Left lung (tissue), 10 donors: ENCODE results near the gene SMPDL3A. TPM values are rescaled to one million over a fixed set of nuclear protein-coding genes. Genes with fewer than 3 reads are reported as not detected.
A peak's percentile ranks its signal among the peaks of the same experiment; 100 is the strongest.
"Not testable (repeated sequence)": the region's sequence is repeated elsewhere in the genome, so short reads cannot be mapped to it uniquely, and the experiment has no call there.

Experiments
- ATAC-seq: fragments of 200-7000 bp; cut with Tn5 transposase; one replicate; pipeline ENCODE4 v1.9.1; 2020; ENCODE audit warnings: moderate library complexity
- DNase-seq, 4 donors: peaks; one replicate each; pipeline ENCODE4 v3.0.0-alpha.2; 2013 to 2020
- H3K27ac ChIP-seq, 2 donors: fragments of 200-600 bp; sonication (generic) in 1 of 2; one replicate each; pipeline versions ENCODE4 v1.5.0 to v1.8.0; 2020 to 2021
- H3K27me3 ChIP-seq, 2 donors: fragments of 200-600 bp; sonication (generic) in 1 of 2; one replicate each; pipeline versions ENCODE4 v1.5.0 to v1.8.0; 2020 to 2021
- H3K36me3 ChIP-seq, 2 donors: fragments of 200-600 bp; sonication (generic) in 1 of 2; one replicate each; pipeline versions ENCODE4 v1.5.0 to v1.8.0; 2020 to 2021
- H3K4me1 ChIP-seq, 2 donors: fragments of 200-600 bp; one replicate each; pipeline ENCODE4 v1.8.0; 2021
- H3K4me3 ChIP-seq, 2 donors: fragments of 200-600 bp; sonication (generic) in 1 of 2; one replicate each; pipeline versions ENCODE4 v1.5.0 to v1.8.0; 2020 to 2021; ENCODE audit warnings: mild to moderate bottlenecking in 1 of 2
- H3K9me3 ChIP-seq, 2 donors: fragments of 200-600 bp; sonication (generic) in 1 of 2; one replicate each; pipeline versions ENCODE4 v1.5.0 to v1.8.0; 2020 to 2021
- CTCF ChIP-seq, 2 donors: fragments of 200-600 bp; sonication (generic) in 1 of 2; IDR thresholded peaks; one replicate each; pipeline versions ENCODE4 v1.5.0 to v1.8.0; 2021; ENCODE audit warnings: antibody characterized with exemption in 2 of 2
- intact Hi-C, 2 donors: fragments of 100-400 bp; cut with DNase I; formaldehyde crosslinking; loops; one replicate each; pipeline versions ENCODE4 v1.11.2 to v1.14.2; 2022
- polyA plus RNA-seq, 6 donors: library from polyadenylated mRNA; unstranded; fragments of 120-200 nt; gene quantifications; one replicate each; pipeline ENCODE4 v1.2.1, GENCODE V29; 2013; ENCODE audit not compliant: insufficient read length in 6 of 6
- total RNA-seq, 2 donors: library from RNA; stranded (reverse); fragmentation: NEBNext Ultra II Directional; extraction: Animal tissue kit (Norgen Biotek cat#: 25700); gene quantifications; one replicate each; pipeline ENCODE4 v1.2.1, GENCODE V29; 2021
- donor health status: DM: no; HTN: yes; CAD: no.
- donor health status: DM: no; HTN: no; CAD: no.

Gene SMPDL3A
- total and polyA plus RNA-seq, 8 donors: 27.4 to 56.4 (median 42.3) TPM

- Histone ChIP-seq H3K27ac (no peak overlapping the region), H3K4me1 (peaks cover 0 to 19% of the 10 kb centered on the region in 2 donors), H3K4me3 (no peak overlapping the region), H3K9me3 (no peaks in the 10 kb centered on the region), H3K36me3 (no peaks in the 10 kb centered on the region), H3K27me3 (no peaks in the 10 kb centered on the region)
- DNase-seq (peak in 1 of 4 donors; percentile 50), ATAC-seq (no peak)
- intact Hi-C loops: no loop called here
- no peak for TF ChIP-seq CTCF (IDR thresholded peaks at IDR 0.05)
These were observed 42.4 kb upstream of the SMPDL3A start for GRCh38 chr6:122746688-122747087.

- ATAC-seq (no peak), DNase-seq (no peak)
- Histone ChIP-seq H3K27ac (no peak overlapping the region), H3K4me1 (peaks cover 0 to 21% of the 10 kb centered on the region in 2 donors), H3K4me3 (no peak overlapping the region), H3K9me3 (no peaks in the 10 kb centered on the region), H3K27me3 (no peaks in the 10 kb centered on the region), H3K36me3 (no peaks in the 10 kb centered on the region)
- TF ChIP-seq CTCF (IDR thresholded peaks at IDR 0.05): no peak
- intact Hi-C loops: no loop called here
These were observed 41.5 kb upstream of the SMPDL3A start for GRCh38 chr6:122747573-122747972.

- ATAC-seq, H3K27me3 ChIP-seq, H3K36me3 ChIP-seq, intact Hi-C loops, H3K9me3 ChIP-seq, H3K4me3 ChIP-seq, H3K27ac ChIP-seq, DNase-seq: not testable (repeated sequence)
- H3K4me1 ChIP-seq: peaks cover 0 to 24% of the 10 kb centered on the region in 2 donors
These were observed 40.1 kb upstream of the SMPDL3A start for GRCh38 chr6:122748945-122749344.

- Histone ChIP-seq H3K27ac (no peak overlapping the region), H3K36me3 (no peaks in the 10 kb centered on the region), H3K27me3 (no peaks in the 10 kb centered on the region), H3K9me3 (no peaks in the 10 kb centered on the region), H3K4me3 (no peak overlapping the region), H3K4me1 (peaks cover 0 to 30% of the 10 kb centered on the region in 2 donors)
- ATAC-seq (no peak), DNase-seq (no peak)
- TF ChIP-seq CTCF (IDR thresholded peaks at IDR 0.05): no peak
- intact Hi-C loops: no loop called here
These were observed 39.5 kb upstream of the SMPDL3A start for GRCh38 chr6:122749451-122750050.

GRCh38 chr6:122751326-122751725 is 37.7 kb upstream of the SMPDL3A start:
- intact Hi-C loops: no loop called here
- H3K4me3 ChIP-seq: no peak overlapping the region
- no peak overlapping the region for H3K27ac ChIP-seq
- ATAC-seq (no peak), DNase-seq (no peak)
- H3K4me1 ChIP-seq: peaks cover 0 to 34% of the 10 kb centered on the region in 2 donors
- no peaks in the 10 kb centered on the region for H3K9me3 ChIP-seq
- no peaks in the 10 kb centered on the region for H3K27me3 ChIP-seq
- TF ChIP-seq CTCF (IDR thresholded peaks at IDR 0.05): no peak
- no peaks in the 10 kb centered on the region for H3K36me3 ChIP-seq

GRCh38 chr6:122752459-122752858 is 36.6 kb upstream of the SMPDL3A start:
- Histone ChIP-seq H3K36me3 (no peaks in the 10 kb centered on the region), H3K4me3 (no peak overlapping the region), H3K9me3 (no peaks in the 10 kb centered on the region), H3K4me1 (peaks cover 0 to 33% of the 10 kb centered on the region in 2 donors), H3K27me3 (no peaks in the 10 kb centered on the region), H3K27ac (no peak overlapping the region)
- ATAC-seq (no peak), DNase-seq (no peak)
- TF ChIP-seq CTCF (IDR thresholded peaks at IDR 0.05): no peak
- intact Hi-C loops: no loop called here
